ENCODE measurements around the gene MTOR.

Gene MTOR

GRCh38 chr1:11216074-11216473 is 46.3 kb downstream of the MTOR start:
- DNase-seq (ENCODE audit: low spot score): no peak

- no peak for DNase-seq (ENCODE audit: low spot score)
These were observed 46.9 kb downstream of the MTOR start for GRCh38 chr1:11215381-11216005.

GRCh38 chr1:11214698-11215380 is 47.5 kb downstream of the MTOR start:
- no peak for DNase-seq (ENCODE audit: low spot score)

- DNase-seq (ENCODE audit: low spot score): no peak
These were observed 50.3 kb downstream of the MTOR start for GRCh38 chr1:11211925-11212587.

- DNase-seq (ENCODE audit: low spot score): no peak
These were observed 50.9 kb downstream of the MTOR start for GRCh38 chr1:11211461-11211860.

GRCh38 chr1:11207898-11208611 is 54.3 kb downstream of the MTOR start:
- no peak for DNase-seq (ENCODE audit: low spot score)

GRCh38 chr1:11204396-11205190 is 57.8 kb downstream of the MTOR start:
- no peak for DNase-seq (ENCODE audit: low spot score)

GRCh38 chr1:11198851-11199594 is 63.3 kb downstream of the MTOR start:
- DNase-seq (ENCODE audit: low spot score): no peak

- DNase-seq (ENCODE audit: low spot score): no peak
These were observed 64.1 kb downstream of the MTOR start for GRCh38 chr1:11198257-11198656.

- DNase-seq (ENCODE audit: low spot score): no peak
These were observed 65.0 kb downstream of the MTOR start for GRCh38 chr1:11197359-11197758.

- no peak for DNase-seq (ENCODE audit: low spot score)
These were observed 65.4 kb downstream of the MTOR start for GRCh38 chr1:11196945-11197344.

GRCh38 chr1:11194407-11195176 is 67.8 kb downstream of the MTOR start:
- DNase-seq (ENCODE audit: low spot score): no peak

GRCh38 chr1:11193376-11193775 is 69.0 kb downstream of the MTOR start:
- no peak for DNase-seq (ENCODE audit: low spot score)

GRCh38 chr1:11188858-11189451 is 73.4 kb downstream of the MTOR start, which contains the start of gene ANGPTL7:
Gene ANGPTL7 (plus strand): TSS chr1:11189355. CDS start chr1:11189580, 225 bp downstream.
- DNase-seq (ENCODE audit: low spot score): no peak

GRCh38 chr1:11188381-11188780 is 74.0 kb downstream of the MTOR start:
- no peak for DNase-seq (ENCODE audit: low spot score)

GRCh38 chr1:11187931-11188330 is 74.4 kb downstream of the MTOR start:
- DNase-seq (ENCODE audit: low spot score): no peak

- DNase-seq (ENCODE audit: low spot score): no peak
These were observed 74.9 kb downstream of the MTOR start for GRCh38 chr1:11187494-11187893.

GRCh38 chr1:11187000-11187399 is 75.4 kb downstream of the MTOR start:
- no peak for DNase-seq (ENCODE audit: low spot score)

- DNase-seq (ENCODE audit: low spot score): no peak
These were observed 77.4 kb downstream of the MTOR start for GRCh38 chr1:11184973-11185372.

GRCh38 chr1:11182884-11183283 is 79.5 kb downstream of the MTOR start:
- no peak for DNase-seq (ENCODE audit: low spot score)

All from germinal center (tissue), 1 donor.